Heart left ventricle (tissue), 16 donors: ENCODE measurements around the gene NUDT12. TPM values are rescaled to one million over a fixed set of nuclear protein-coding genes. Genes with fewer than 3 reads are reported as not detected.

ENCODE experiments used
- ATAC-seq, 4 donors: fragments of 200-7000 bp; cut with Tn5 transposase; one replicate each; pipeline ENCODE4 v1.9.1; 2020 to 2022; ENCODE audit warnings: moderate library complexity in 4 of 4, mild to moderate bottlenecking in 3 of 4, moderate number of reproducible peaks in 1 of 4
- DNase-seq, 5 donors: peaks; one replicate each; pipeline ENCODE4 v3.0.0-alpha.2; 2020
- H3K27ac ChIP-seq, 12 donors: fragments of 200-600 bp; sonication (generic) in 4 of 12; one replicate each; pipeline versions ENCODE4 v1.5.0 to v1.8.0; 2016 to 2022; ENCODE audit warnings: mild to moderate bottlenecking in 2 of 12
- H3K27me3 ChIP-seq, 9 donors: fragments of 200-600 bp; sonication (generic) in 2 of 9; one replicate each; pipeline versions ENCODE4 v1.5.1 to v1.8.0; 2016 to 2022; ENCODE audit warnings: mild to moderate bottlenecking in 3 of 9
- H3K36me3 ChIP-seq, 9 donors: fragments of 200-600 bp; sonication (generic) in 2 of 9; one replicate each; pipeline versions ENCODE4 v1.5.0 to v1.8.0; 2018 to 2022; ENCODE audit warnings: mild to moderate bottlenecking in 2 of 9
- H3K4me1 ChIP-seq, 12 donors: fragments of 200-600 bp; sonication (generic) in 4 of 12; one replicate each; pipeline versions ENCODE4 v1.5.0 to v1.8.0; 2016 to 2022; ENCODE audit warnings: mild to moderate bottlenecking in 3 of 12
- H3K4me3 ChIP-seq, 12 donors: fragments of 200-600 bp; sonication (generic) in 4 of 12; one replicate each; pipeline versions ENCODE4 v1.5.0 to v1.8.0; 2017 to 2022; ENCODE audit warnings: mild to moderate bottlenecking in 9 of 12, moderate library complexity in 4 of 12
- H3K9me3 ChIP-seq, 12 donors: fragments of 200-600 bp; sonication (generic) in 4 of 12; one replicate each; pipeline versions ENCODE4 v1.5.0 to v1.8.0; 2016 to 2022; ENCODE audit warnings: mild to moderate bottlenecking in 1 of 12
- CTCF ChIP-seq, 12 donors: fragments of 200-600 bp; sonication (generic) in 4 of 12; IDR thresholded peaks; one replicate each; pipeline versions ENCODE4 v1.5.0 to v1.8.0; 2018 to 2022; ENCODE audit warnings: antibody characterized with exemption in 12 of 12, mild to moderate bottlenecking in 5 of 12
- POLR2A ChIP-seq, 2 donors: fragments of 450-650 bp; IDR thresholded peaks; one replicate each; pipeline ENCODE4 v1.6.1; 2017; ENCODE audit warnings: antibody characterized with exemption in 2 of 2, mild to moderate bottlenecking in 2 of 2, moderate library complexity in 2 of 2
- WGBS, 4 donors: extraction: QIAGEN DNeasy Blood & Tissue Kit in 2 of 4; methylation state at CpG; one replicate each; pipeline versions ENCODE4 v1.1.5 to v1.1.7; 2013 to 2018; 5-methylcytosine and 5-hydroxymethylcytosine counted together
- intact Hi-C, 10 donors: fragments of 100-400 bp; cut with DNase I; formaldehyde crosslinking; loops; one replicate each; pipeline versions ENCODE4 v1.11.1 to v1.14.2; 2022
- polyA plus RNA-seq, 2 donors: library from polyadenylated mRNA; stranded (reverse); fragments of 200-250 nt; gene quantifications; one replicate each; pipeline ENCODE4 v1.2.3, GENCODE V29; 2013
- total RNA-seq, 9 donors: library from RNA; depleted of rRNA in 2 of 9; stranded (reverse); fragments of >200 nt in 2 of 9; fragmentation: NEBNext Ultra II Directional in 3 of 9; extraction: Animal tissue kit (Norgen Biotek cat#: 25700) in 3 of 9; gene quantifications; one replicate each; pipeline versions ENCODE4 v1.1.0 to v1.2.4, GENCODE V29; 2016 to 2023
- donor health status: ischemic (EF 13 %, LVEDD 7.1; RV severe dilation, severe dysfunction).
- donor health status: healthy with polysubstance abuse.
- donor health status: DM: no; HTN: yes; CAD: no.
- donor health status: DM: no; HTN: no; CAD: no.
- donor health status: ischemic (EF 25% LVEDD 6.9; RV normal size, moderate dysfunction).
- donor health status: ischemic (EF 25% LVEDD 5.7; RV mildly dilated, moderate dysfunction).
- donor health status: healthy.
- donor health status: DM: yes; HTN: yes; CAD: no.
- donor health status: ischemic (EF 35%, LVEDD 5.7; RV mildly dilated, moderate dysfunction).
- donor health status: nonischemic (EF 11% LVEDD 7.7; RV severe dilation, severe dysfunction).
- donor health status: DM: yes; HTN: yes; CAD: no.
- donor health status: PGD.
- donor health status: ischemic (EF 29% LVEDD 5.4; RV normal size, mild dysfunction).
- donor health status: nonischemic (EF 23%, LVEDD 6.1; RV moderate dilation, normal function).

Gene NUDT12
- total and polyA plus RNA-seq, 11 donors, result 6.0 to 14.5 (median 11.8) TPM

GRCh38 chr5:103601314-103601713 lies 38.7 kb upstream of the NUDT12 start:
- no peaks in the 10 kb centered on the region for H3K4me1 ChIP-seq
- ATAC-seq, result no peak
- intact Hi-C loops, result no loop called here
- no peak for DNase-seq
- H3K9me3 ChIP-seq, result no peaks in the 10 kb centered on the region
- no peak overlapping the region for H3K4me3 ChIP-seq
- WGBS, 4 donors, result 94 to 97% (median 97%) methylated on average over 3 of the region's 3 CpGs
- TF ChIP-seq POLR2A (IDR thresholded peaks at IDR 0.05) (no peak), CTCF (IDR thresholded peaks at IDR 0.05) (no peak)
- no peaks in the 10 kb centered on the region for H3K36me3 ChIP-seq
- no peak overlapping the region for H3K27ac ChIP-seq
- H3K27me3 ChIP-seq, result no peaks in the 10 kb centered on the region

GRCh38 chr5:103600086-103600485 lies 37.5 kb upstream of the NUDT12 start:
- Histone ChIP-seq H3K27ac (no peak overlapping the region), H3K9me3 (no peaks in the 10 kb centered on the region), H3K27me3 (no peaks in the 10 kb centered on the region), H3K36me3 (no peaks in the 10 kb centered on the region), H3K4me1 (no peaks in the 10 kb centered on the region), H3K4me3 (no peak overlapping the region)
- ATAC-seq (no peak), DNase-seq (no peak)
- intact Hi-C loops, result no loop called here
- WGBS, 4 donors, result 28 to 38% (median 30%) methylated on average over 1 of the region's 1 CpG
- TF ChIP-seq CTCF (IDR thresholded peaks at IDR 0.05) (no peak), POLR2A (IDR thresholded peaks at IDR 0.05) (no peak)

- 84 to 92% (median 90%) methylated on average over 3 of the region's 3 CpGs for WGBS, 4 donors
- Histone ChIP-seq H3K27ac (no peak overlapping the region), H3K9me3 (no peaks in the 10 kb centered on the region), H3K36me3 (no peaks in the 10 kb centered on the region), H3K27me3 (no peaks in the 10 kb centered on the region), H3K4me1 (no peaks in the 10 kb centered on the region), H3K4me3 (no peak overlapping the region)
- TF ChIP-seq POLR2A (IDR thresholded peaks at IDR 0.05) (no peak), CTCF (IDR thresholded peaks at IDR 0.05) (no peak)
- intact Hi-C loops, result no loop called here
- DNase-seq (no peak), ATAC-seq (no peak)
Measured at GRCh38 chr5:103598997-103599566, 36.5 kb upstream of the NUDT12 start.

- no peak for ATAC-seq
- Histone ChIP-seq H3K9me3 (no peaks in the 10 kb centered on the region), H3K27me3 (no peaks in the 10 kb centered on the region), H3K27ac (no peak overlapping the region), H3K4me1 (no peaks in the 10 kb centered on the region), H3K36me3 (no peaks in the 10 kb centered on the region), H3K4me3 (no peak overlapping the region)
- TF ChIP-seq CTCF (IDR thresholded peaks at IDR 0.05) (no peak), POLR2A (IDR thresholded peaks at IDR 0.05) (no peak)
- DNase-seq, result no peak
- WGBS, 4 donors, result 86 to 91% (median 90%) methylated on average over 3 of the region's 3 CpGs
- intact Hi-C loops, result no loop called here
Measured at GRCh38 chr5:103590221-103590620, 27.6 kb upstream of the NUDT12 start.
